Measurements from ENCODE around the gene ST6GALNAC2.

Gene ST6GALNAC2

GRCh38 chr17:76546556-76547182, 39.0 kb downstream of the ST6GALNAC2 start:
- POLR2A ChIA-PET = interaction anchor here (0.9 to 1.5 kb wide), 3 partner anchors 11 to 23 kb away, joined by 3 to 13 read pairs (median 4); no protein-coding TSS in a partner anchor

GRCh38 chr17:76545918-76546555, 39.6 kb downstream of the ST6GALNAC2 start:
- ChIA-PET POLR2A (interaction anchor here (1.0 to 1.6 kb wide), 4 partner anchors 10 to 18 kb away, joined by 3 to 13 read pairs (median 4); no protein-coding TSS in a partner anchor), CTCF (interaction anchor here (1.1 to 4.9 kb wide), 18 partner anchors 8 to 87 kb away, joined by 3 to 92 read pairs (median 6); partner anchors contain the start of gene ST6GALNAC2)
- H3K27me3 ChIP-seq (replicated peaks in 2 of 5; ENCODE audit: control insufficient read depth in 4 of 5, insufficient read depth in 5 of 5, low read length in 4 of 5) = no peaks in the 10 kb centered on the region
- no peaks in the 10 kb centered on the region for H3K9me3 ChIP-seq (ENCODE audit: control extremely low read depth in 1 of 5, control insufficient read depth in 4 of 5, insufficient read depth in 2 of 5, low read depth in 1 of 5, low read length in 4 of 5)
- H3K4me1 ChIP-seq (ENCODE audit: control extremely low read depth in 1 of 4, control insufficient read depth in 4 of 4, insufficient read depth in 4 of 4, low read length in 3 of 4) = peaks cover 10 to 64% (median 61%) of the 10 kb centered on the region in 4 experiments
- WGBS (ENCODE audit: insufficient coverage) = 85% methylated on average over 12 of the region's 13 CpGs
- H3K36me3 ChIP-seq (ENCODE audit: control insufficient read depth in 4 of 4, insufficient read depth in 4 of 4, low read length in 3 of 4) = no peaks in the 10 kb centered on the region
- peak overlapping the region in 1 of 7 experiments; percentile 4 for H3K4me3 ChIP-seq (ENCODE audit: control insufficient read depth in 1 of 7, extremely low read depth in 1 of 7, insufficient read depth in 4 of 7, low read depth in 2 of 7, low read length in 6 of 7)
- H3K27ac ChIP-seq (ENCODE audit: insufficient read depth in 1 of 2, low read depth in 1 of 2, low read length in 2 of 2, poor library complexity in 1 of 2, severe bottlenecking in 2 of 2) = no peak overlapping the region
- no peak for DNase-seq

More at GRCh38 chr17:76546556-76547182, 39.0 kb downstream of the ST6GALNAC2 start:
- Histone ChIP-seq H3K9me3 (ENCODE audit: control extremely low read depth in 1 of 5, control insufficient read depth in 4 of 5, insufficient read depth in 2 of 5, low read depth in 1 of 5, low read length in 4 of 5) (no peaks in the 10 kb centered on the region), H3K27me3 (replicated peaks in 2 of 5; ENCODE audit: control insufficient read depth in 4 of 5, insufficient read depth in 5 of 5, low read length in 4 of 5) (no peaks in the 10 kb centered on the region), H3K27ac (ENCODE audit: insufficient read depth in 1 of 2, low read depth in 1 of 2, low read length in 2 of 2, poor library complexity in 1 of 2, severe bottlenecking in 2 of 2) (peak overlapping the region in 1 of 2 experiments; percentile 41), H3K36me3 (ENCODE audit: control insufficient read depth in 4 of 4, insufficient read depth in 4 of 4, low read length in 3 of 4) (no peaks in the 10 kb centered on the region), H3K4me3 (ENCODE audit: control insufficient read depth in 1 of 7, extremely low read depth in 1 of 7, insufficient read depth in 4 of 7, low read depth in 2 of 7, low read length in 6 of 7) (peak overlapping the region in 2 of 7 experiments; percentile 4 to 12), H3K4me1 (ENCODE audit: control extremely low read depth in 1 of 4, control insufficient read depth in 4 of 4, insufficient read depth in 4 of 4, low read length in 3 of 4) (peaks cover 15 to 66% (median 64%) of the 10 kb centered on the region in 4 experiments)
- CTCF ChIA-PET = interaction anchor here (0.7 to 4.9 kb wide), 20 partner anchors 9 to 134 kb away, joined by 3 to 92 read pairs (median 5); partner anchors contain the start of gene ST6GALNAC2
- peak in 2 of 3 donors; percentile 59 to 60 for DNase-seq
- 61% methylated on average over 7 of the region's 11 CpGs for WGBS (ENCODE audit: insufficient coverage)

- Histone ChIP-seq H3K9me3 (ENCODE audit: control extremely low read depth in 1 of 5, control insufficient read depth in 4 of 5, insufficient read depth in 2 of 5, low read depth in 1 of 5, low read length in 4 of 5) (no peaks in the 10 kb centered on the region), H3K4me1 (ENCODE audit: control extremely low read depth in 1 of 4, control insufficient read depth in 4 of 4, insufficient read depth in 4 of 4, low read length in 3 of 4) (peaks cover 6 to 65% (median 64%) of the 10 kb centered on the region in 4 experiments), H3K4me3 (ENCODE audit: control insufficient read depth in 1 of 7, extremely low read depth in 1 of 7, insufficient read depth in 4 of 7, low read depth in 2 of 7, low read length in 6 of 7) (peak overlapping the region in 1 of 7 experiments; percentile 6), H3K27ac (ENCODE audit: insufficient read depth in 1 of 2, low read depth in 1 of 2, low read length in 2 of 2, poor library complexity in 1 of 2, severe bottlenecking in 2 of 2) (no peak overlapping the region), H3K27me3 (replicated peaks in 2 of 5; ENCODE audit: control insufficient read depth in 4 of 5, insufficient read depth in 5 of 5, low read length in 4 of 5) (peaks cover 0 to 3% (median under 1%) of the 10 kb centered on the region in 5 experiments), H3K36me3 (ENCODE audit: control insufficient read depth in 4 of 4, insufficient read depth in 4 of 4, low read length in 3 of 4) (no peaks in the 10 kb centered on the region)
- CTCF ChIA-PET = interaction anchor here (1.1 to 4.9 kb wide), 11 partner anchors 9 to 41 kb away, joined by 3 to 92 read pairs (median 6); partner anchors contain the start of gene ST6GALNAC2
- DNase-seq = no peak
- 72% methylated on average over 15 of the region's 24 CpGs for WGBS (ENCODE audit: insufficient coverage)
- POLR2A ChIA-PET = interaction anchor here (1.0 to 1.6 kb wide), 3 partner anchors 8 to 13 kb away, joined by 3 to 5 read pairs (median 4); no protein-coding TSS in a partner anchor
Observed at GRCh38 chr17:76544546-76545365, 40.9 kb downstream of the ST6GALNAC2 start.

- no peaks in the 10 kb centered on the region for H3K36me3 ChIP-seq (ENCODE audit: control insufficient read depth in 4 of 4, insufficient read depth in 4 of 4, low read length in 3 of 4)
- WGBS (ENCODE audit: insufficient coverage) = 54% methylated on average over 16 of the region's 22 CpGs
- no peak overlapping the region for H3K27ac ChIP-seq (ENCODE audit: insufficient read depth in 1 of 2, low read depth in 1 of 2, low read length in 2 of 2, poor library complexity in 1 of 2, severe bottlenecking in 2 of 2)
- DNase-seq = no peak
- ChIA-PET CTCF (interaction anchor here (0.8 to 4.9 kb wide), 7 partner anchors 12 to 40 kb away, joined by 3 to 92 read pairs (median 6); no protein-coding TSS in a partner anchor), POLR2A (interaction anchor here (0.6 to 1.6 kb wide), 3 partner anchors 9 to 647 kb away, joined by 4 to 8 read pairs (median 5); no protein-coding TSS in a partner anchor)
- H3K9me3 ChIP-seq (ENCODE audit: control extremely low read depth in 1 of 5, control insufficient read depth in 4 of 5, insufficient read depth in 2 of 5, low read depth in 1 of 5, low read length in 4 of 5) = no peaks in the 10 kb centered on the region
- peaks cover 6 to 65% (median 64%) of the 10 kb centered on the region in 4 experiments for H3K4me1 ChIP-seq (ENCODE audit: control extremely low read depth in 1 of 4, control insufficient read depth in 4 of 4, insufficient read depth in 4 of 4, low read length in 3 of 4)
- peak overlapping the region in 1 of 7 experiments; percentile 6 for H3K4me3 ChIP-seq (ENCODE audit: control insufficient read depth in 1 of 7, extremely low read depth in 1 of 7, insufficient read depth in 4 of 7, low read depth in 2 of 7, low read length in 6 of 7)
- peaks cover 0 to 10% (median 5%) of the 10 kb centered on the region in 5 experiments for H3K27me3 ChIP-seq (replicated peaks in 2 of 5; ENCODE audit: control insufficient read depth in 4 of 5, insufficient read depth in 5 of 5, low read length in 4 of 5)
Observed at GRCh38 chr17:76543826-76544545, 41.7 kb downstream of the ST6GALNAC2 start.

- CTCF ChIA-PET = interaction anchor here (0.8 to 4.9 kb wide), 6 partner anchors 12 to 41 kb away, joined by 3 to 92 read pairs (median 5); no protein-coding TSS in a partner anchor
- POLR2A ChIA-PET = interaction anchor here (0.6 kb wide), 1 partner anchor 647 kb away, joined by 8 read pairs; no protein-coding TSS in a partner anchor
- Histone ChIP-seq H3K27ac (ENCODE audit: insufficient read depth in 1 of 2, low read depth in 1 of 2, low read length in 2 of 2, poor library complexity in 1 of 2, severe bottlenecking in 2 of 2) (no peak overlapping the region), H3K4me3 (ENCODE audit: control insufficient read depth in 1 of 7, extremely low read depth in 1 of 7, insufficient read depth in 4 of 7, low read depth in 2 of 7, low read length in 6 of 7) (no peak overlapping the region), H3K27me3 (replicated peaks in 2 of 5; ENCODE audit: control insufficient read depth in 4 of 5, insufficient read depth in 5 of 5, low read length in 4 of 5) (peaks cover 0 to 16% (median 8%) of the 10 kb centered on the region in 5 experiments), H3K9me3 (ENCODE audit: control extremely low read depth in 1 of 5, control insufficient read depth in 4 of 5, insufficient read depth in 2 of 5, low read depth in 1 of 5, low read length in 4 of 5) (no peaks in the 10 kb centered on the region), H3K4me1 (ENCODE audit: control extremely low read depth in 1 of 4, control insufficient read depth in 4 of 4, insufficient read depth in 4 of 4, low read length in 3 of 4) (peaks cover 6 to 66% (median 63%) of the 10 kb centered on the region in 4 experiments), H3K36me3 (ENCODE audit: control insufficient read depth in 4 of 4, insufficient read depth in 4 of 4, low read length in 3 of 4) (no peaks in the 10 kb centered on the region)
- whole genome bisulfite sequencing (ENCODE audit: insufficient coverage) = 100% methylated on average over 5 of the region's 6 CpGs
- no peak for DNase-seq
Observed at GRCh38 chr17:76543482-76543825, 42.2 kb downstream of the ST6GALNAC2 start.

- H3K9me3 ChIP-seq (ENCODE audit: control extremely low read depth in 1 of 5, control insufficient read depth in 4 of 5, insufficient read depth in 2 of 5, low read depth in 1 of 5, low read length in 4 of 5) = no peaks in the 10 kb centered on the region
- peaks cover 5 to 66% (median 63%) of the 10 kb centered on the region in 4 experiments for H3K4me1 ChIP-seq (ENCODE audit: control extremely low read depth in 1 of 4, control insufficient read depth in 4 of 4, insufficient read depth in 4 of 4, low read length in 3 of 4)
- H3K27me3 ChIP-seq (replicated peaks in 2 of 5; ENCODE audit: control insufficient read depth in 4 of 5, insufficient read depth in 5 of 5, low read length in 4 of 5) = peaks cover 0 to 20% (median 13%) of the 10 kb centered on the region in 5 experiments
- DNase-seq = no peak
- H3K36me3 ChIP-seq (ENCODE audit: control insufficient read depth in 4 of 4, insufficient read depth in 4 of 4, low read length in 3 of 4) = no peaks in the 10 kb centered on the region
- WGBS (ENCODE audit: insufficient coverage) = 78% methylated on average over 4 of the region's 8 CpGs
- ChIA-PET POLR2A (interaction anchor here (0.6 kb wide), 1 partner anchor 648 kb away, joined by 8 read pairs; no protein-coding TSS in a partner anchor), CTCF (interaction anchor here (1.4 to 4.9 kb wide), 5 partner anchors 13 to 20 kb away, joined by 3 to 92 read pairs (median 7); no protein-coding TSS in a partner anchor)
- no peak overlapping the region for H3K4me3 ChIP-seq (ENCODE audit: control insufficient read depth in 1 of 7, extremely low read depth in 1 of 7, insufficient read depth in 4 of 7, low read depth in 2 of 7, low read length in 6 of 7)
- H3K27ac ChIP-seq (ENCODE audit: insufficient read depth in 1 of 2, low read depth in 1 of 2, low read length in 2 of 2, poor library complexity in 1 of 2, severe bottlenecking in 2 of 2) = no peak overlapping the region
Observed at GRCh38 chr17:76542984-76543383, 42.7 kb downstream of the ST6GALNAC2 start.
